HL-60 (cell line): ENCODE results near the gene CYSLTR2.
A peak's percentile ranks its signal among the peaks of the same experiment; 100 is the strongest.

Experiments
- DNase-seq, 2 experiments: peaks; one replicate each; pipeline ENCODE4 v3.0.0-alpha.2; 2010 to 2020; ENCODE audit warnings: low read depth in 1 of 2, low spot score in 1 of 2
- H3K27ac ChIP-seq: fragments of 250-450 bp; sonication (Bioruptor Pico); replicated peaks from 2 replicates; pipeline ENCODE4 v1.5.1; 2020; ENCODE audit warnings: mild to moderate bottlenecking, moderate library complexity
- H3K27me3 ChIP-seq: fragments of 250-450 bp; sonication (Bioruptor Pico); 2 replicates; pipeline ENCODE4 v1.5.1; 2021; ENCODE audit warnings: mild to moderate bottlenecking, moderate library complexity; ENCODE audit not compliant: insufficient read depth, poor library complexity, severe bottlenecking
- H3K4me3 ChIP-seq: replicated peaks from 2 replicates; pipeline ENCODE4 v1.5.1; 2011; ENCODE audit warnings: mild to moderate bottlenecking, control low read depth, low read length; ENCODE audit not compliant: insufficient read depth
- CTCF ChIP-seq: IDR thresholded peaks from one replicate; pipeline ENCODE4 v1.5.1; 2011; ENCODE audit warnings: low read length, control low read depth, inconsistent platforms; ENCODE audit not compliant: insufficient read depth
- GABPA ChIP-seq: IDR thresholded peaks from 2 replicates; pipeline ENCODE4 v1.6.1; 2012; ENCODE audit warnings: low read depth
- POLR2AphosphoS5 ChIP-seq: IDR thresholded peaks from 2 replicates; pipeline ENCODE4 v1.6.1; 2012; ENCODE audit warnings: low read depth
- SPI1 ChIP-seq: IDR thresholded peaks from 2 replicates; pipeline ENCODE4 v1.6.1; 2012; ENCODE audit warnings: low read depth, mild to moderate bottlenecking, borderline replicate concordance
- TF ChIP-seq, protein P1 (sequence below): IDR thresholded peaks from 2 replicates; pipeline ENCODE4 v1.6.1; 2012; ENCODE audit warnings: low read depth; ENCODE audit not compliant: insufficient replicate concordance

The CYSLTR2 gene

DNA sequence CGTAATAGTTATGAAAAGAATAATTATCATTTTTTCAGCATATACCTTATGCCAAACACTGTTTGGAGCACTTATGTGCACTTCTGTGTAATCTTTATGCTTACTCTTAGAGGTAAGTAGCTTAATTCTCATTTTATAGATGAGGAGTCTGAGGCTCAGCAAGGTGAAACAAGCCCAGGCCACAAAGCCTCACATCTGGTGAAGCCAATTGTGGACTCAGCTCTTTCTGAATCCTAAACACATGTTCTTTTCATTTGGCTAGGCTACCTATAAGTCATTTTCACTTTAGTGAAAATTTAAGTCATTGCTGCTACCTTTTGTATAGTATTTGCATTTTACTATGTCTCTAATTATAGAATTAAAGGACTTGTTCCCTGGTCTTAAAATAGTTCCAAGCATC is 84.0 kb downstream of the CYSLTR2 start:
- no peaks in the 10 kb centered on the region for H3K27me3 ChIP-seq
- TF ChIP-seq POLR2AphosphoS5 (no peak), SPI1 (no peak), CTCF (no peak), GABPA (no peak)
- TF ChIP-seq, protein P1, sequence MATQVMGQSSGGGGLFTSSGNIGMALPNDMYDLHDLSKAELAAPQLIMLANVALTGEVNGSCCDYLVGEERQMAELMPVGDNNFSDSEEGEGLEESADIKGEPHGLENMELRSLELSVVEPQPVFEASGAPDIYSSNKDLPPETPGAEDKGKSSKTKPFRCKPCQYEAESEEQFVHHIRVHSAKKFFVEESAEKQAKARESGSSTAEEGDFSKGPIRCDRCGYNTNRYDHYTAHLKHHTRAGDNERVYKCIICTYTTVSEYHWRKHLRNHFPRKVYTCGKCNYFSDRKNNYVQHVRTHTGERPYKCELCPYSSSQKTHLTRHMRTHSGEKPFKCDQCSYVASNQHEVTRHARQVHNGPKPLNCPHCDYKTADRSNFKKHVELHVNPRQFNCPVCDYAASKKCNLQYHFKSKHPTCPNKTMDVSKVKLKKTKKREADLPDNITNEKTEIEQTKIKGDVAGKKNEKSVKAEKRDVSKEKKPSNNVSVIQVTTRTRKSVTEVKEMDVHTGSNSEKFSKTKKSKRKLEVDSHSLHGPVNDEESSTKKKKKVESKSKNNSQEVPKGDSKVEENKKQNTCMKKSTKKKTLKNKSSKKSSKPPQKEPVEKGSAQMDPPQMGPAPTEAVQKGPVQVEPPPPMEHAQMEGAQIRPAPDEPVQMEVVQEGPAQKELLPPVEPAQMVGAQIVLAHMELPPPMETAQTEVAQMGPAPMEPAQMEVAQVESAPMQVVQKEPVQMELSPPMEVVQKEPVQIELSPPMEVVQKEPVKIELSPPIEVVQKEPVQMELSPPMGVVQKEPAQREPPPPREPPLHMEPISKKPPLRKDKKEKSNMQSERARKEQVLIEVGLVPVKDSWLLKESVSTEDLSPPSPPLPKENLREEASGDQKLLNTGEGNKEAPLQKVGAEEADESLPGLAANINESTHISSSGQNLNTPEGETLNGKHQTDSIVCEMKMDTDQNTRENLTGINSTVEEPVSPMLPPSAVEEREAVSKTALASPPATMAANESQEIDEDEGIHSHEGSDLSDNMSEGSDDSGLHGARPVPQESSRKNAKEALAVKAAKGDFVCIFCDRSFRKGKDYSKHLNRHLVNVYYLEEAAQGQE = no peak
- DNase-seq = no peak
- H3K4me3 ChIP-seq = no peak overlapping the region
- H3K27ac ChIP-seq = no peak overlapping the region

DNA sequence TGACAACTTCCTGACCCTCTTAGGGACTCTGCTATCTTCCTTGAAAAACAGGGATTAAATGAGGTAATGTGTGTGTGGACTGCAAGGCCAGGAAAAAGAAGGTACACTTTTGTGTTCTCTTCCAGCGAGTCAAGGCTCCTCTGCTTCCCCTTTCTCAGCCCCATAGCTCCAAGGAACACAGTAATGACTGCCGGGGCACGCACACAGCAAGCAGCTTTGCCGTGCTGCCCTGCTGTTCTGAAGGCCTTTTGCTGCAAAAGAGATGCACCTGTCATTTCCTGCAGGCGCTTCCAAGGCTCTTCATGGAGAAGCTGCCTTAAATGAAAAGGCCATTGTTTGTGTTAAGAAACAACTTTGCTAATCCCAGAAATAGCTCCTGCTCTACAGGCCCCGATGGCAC is 84.6 kb downstream of the CYSLTR2 start:
- no peak overlapping the region; the same call in 1 of the 2 replicates for H3K27ac ChIP-seq
- no peaks in the 10 kb centered on the region for H3K27me3 ChIP-seq
- DNase-seq = peak in 1 of 2 experiments; percentile 55
- no peak for TF ChIP-seq GABPA
- 0 out of 2 replicates have a peak, but pooled peaks have one; percentile 33 for TF ChIP-seq SPI1
- no peak overlapping the region for H3K4me3 ChIP-seq

DNA sequence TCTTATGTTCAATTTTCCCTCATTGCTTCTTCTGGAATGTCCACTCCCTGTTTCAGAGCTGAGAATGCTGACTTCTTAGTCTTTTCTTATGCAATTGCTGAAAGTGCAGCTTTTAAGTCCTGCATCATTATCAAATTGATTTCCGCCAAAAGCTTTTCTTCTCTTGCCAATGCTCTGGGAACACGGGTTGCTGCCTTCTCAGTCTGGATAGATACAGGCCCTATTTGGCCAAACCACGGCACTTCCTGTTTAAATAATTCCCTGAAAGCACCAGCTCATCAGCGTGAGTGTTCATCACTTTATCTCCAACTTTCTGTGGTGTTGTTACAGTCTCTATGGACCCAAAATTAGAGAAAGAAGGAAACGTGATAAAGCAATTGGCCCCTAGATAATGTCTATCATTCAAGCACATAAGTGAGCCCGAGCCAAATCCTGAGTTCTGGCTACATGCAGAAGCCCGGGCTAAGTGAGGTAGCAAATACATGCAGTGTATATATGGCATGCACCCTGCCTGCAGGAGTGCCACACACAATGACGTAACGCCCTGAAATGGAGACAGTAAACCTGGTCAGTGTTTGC is 85.7 kb downstream of the CYSLTR2 start:
- Histone ChIP-seq H3K27ac (no peak overlapping the region), H3K27me3 (no peaks in the 10 kb centered on the region), H3K4me3 (no peak overlapping the region)
- TF ChIP-seq POLR2AphosphoS5 = no peak
- TF ChIP-seq, protein P1 = no peak
- TF ChIP-seq CTCF = no peak
- no peak for TF ChIP-seq GABPA
- peak; percentile 39; the same call in 1 of the 2 replicates for TF ChIP-seq SPI1
- DNase-seq = no peak

GRCh38 chr13:48741377-48741776 is 87.6 kb downstream of the CYSLTR2 start:
- TF ChIP-seq SPI1 = no peak
- no peak for TF ChIP-seq CTCF
- TF ChIP-seq, protein P1 = no peak
- no peak for TF ChIP-seq POLR2AphosphoS5
- TF ChIP-seq GABPA = no peak
- H3K4me3 ChIP-seq = no peak overlapping the region
- H3K27ac ChIP-seq = no peak overlapping the region
- H3K27me3 ChIP-seq = no peaks in the 10 kb centered on the region
- DNase-seq = no peak
